SK-N-SH (cell line): Measurements from ENCODE around the gene SALL3.

Experiments
- CTCF ChIP-seq: fragments of 200-600 bp; sonication (generic); IDR thresholded peaks from 2 replicates; pipeline ENCODE4 v1.6.1; 2017; ENCODE audit warnings: antibody characterized with exemption, mild to moderate bottlenecking, moderate library complexity
- EZH2phosphoT487 ChIP-seq: fragments of 200-600 bp; sonication (generic); IDR thresholded peaks from 2 replicates; pipeline ENCODE4 v1.6.1; 2017; ENCODE audit warnings: low read depth, mixed run types, mild to moderate bottlenecking, antibody characterized with exemption, moderate library complexity, borderline replicate concordance
- GABPA ChIP-seq: IDR thresholded peaks from 2 replicates; pipeline ENCODE4 v1.4.0; 2012; ENCODE audit warnings: low read depth, mild to moderate bottlenecking
- MEF2A ChIP-seq: IDR thresholded peaks from 2 replicates; pipeline ENCODE4 v1.4.0; 2012; ENCODE audit warnings: low read depth, borderline replicate concordance
- POLR2AphosphoS5 ChIP-seq: IDR thresholded peaks from 2 replicates; pipeline ENCODE4 v1.6.1; 2012; ENCODE audit warnings: low read depth, low read length
- USF1 ChIP-seq: IDR thresholded peaks from 2 replicates; pipeline ENCODE4 v1.4.0; 2012; ENCODE audit warnings: low read depth, borderline replicate concordance

- TF ChIP-seq GABPA = no peak
- TF ChIP-seq USF1 = no peak
- TF ChIP-seq POLR2AphosphoS5 = no peak
- TF ChIP-seq CTCF = no peak
- no peak for TF ChIP-seq EZH2phosphoT487
- TF ChIP-seq MEF2A = no peak
Observed at GRCh38 chr18:78981394-78981831, 1.8 kb downstream of the SALL3 start.
